ENCODE results near the gene RIMBP3C.
"Not testable (repeated sequence)": the region's sequence is repeated elsewhere in the genome, so short reads cannot be mapped to it uniquely, and the experiment has no call there.

RIMBP3C gene

GRCh38 chr22:21573750-21574494, 22.7 kb upstream of the RIMBP3C start:
- DNase-seq (ENCODE audit: low read depth) = no peak

GRCh38 chr22:21573293-21573734, 22.1 kb upstream of the RIMBP3C start:
- DNase-seq (ENCODE audit: low read depth) = no peak

- DNase-seq (ENCODE audit: low read depth) = no peak
These were observed 20.4 kb upstream of the RIMBP3C start for GRCh38 chr22:21571679-21572078.

- no peak for DNase-seq (ENCODE audit: low read depth)
These were observed 19.1 kb upstream of the RIMBP3C start for GRCh38 chr22:21570398-21570797.

- DNase-seq (ENCODE audit: low read depth) = no peak
These were observed 18.4 kb upstream of the RIMBP3C start for GRCh38 chr22:21569459-21570170.

GRCh38 chr22:21569076-21569427, 17.8 kb upstream of the RIMBP3C start:
- DNase-seq (ENCODE audit: low read depth) = not testable (repeated sequence)

- DNase-seq (ENCODE audit: low read depth) = no peak
These were observed 17.2 kb upstream of the RIMBP3C start for GRCh38 chr22:21568347-21569075.

- peak; percentile 60 for DNase-seq (ENCODE audit: low read depth)
These were observed 16.4 kb upstream of the RIMBP3C start, which contains the start of gene UBE2L3 for GRCh38 chr22:21567456-21568346. Gene UBE2L3, plus strand, starts transcription at chr22:21567714. Its CDS starts 31 bp downstream, at chr22:21567745.

- DNase-seq (ENCODE audit: low read depth) = no peak
These were observed 13.2 kb upstream of the RIMBP3C start for GRCh38 chr22:21564411-21564810.

GRCh38 chr22:21563912-21564311, 12.7 kb upstream of the RIMBP3C start:
- DNase-seq (ENCODE audit: low read depth) = no peak

- not testable (repeated sequence) for DNase-seq (ENCODE audit: low read depth)
These were observed 9.4 kb upstream of the RIMBP3C start for GRCh38 chr22:21560657-21561056.

- DNase-seq (ENCODE audit: low read depth) = not testable (repeated sequence)
These were observed 8.3 kb upstream of the RIMBP3C start for GRCh38 chr22:21559345-21560125.

- DNase-seq (ENCODE audit: low read depth) = not testable (repeated sequence)
These were observed 598 bp downstream of the RIMBP3C start for GRCh38 chr22:21550678-21551047.

GRCh38 chr22:21550008-21550677, 1.1 kb downstream of the RIMBP3C start:
- not testable (repeated sequence) for DNase-seq (ENCODE audit: low read depth)

- not testable (repeated sequence) for DNase-seq (ENCODE audit: low read depth)
These were observed 1.7 kb downstream of the RIMBP3C start for GRCh38 chr22:21549558-21549957.

GRCh38 chr22:21544432-21545322, 6.6 kb downstream of the RIMBP3C start:
- not testable (repeated sequence) for DNase-seq (ENCODE audit: low read depth)

- DNase-seq (ENCODE audit: low read depth) = not testable (repeated sequence)
These were observed 11.4 kb downstream of the RIMBP3C start for GRCh38 chr22:21539862-21540261.

GRCh38 chr22:21532863-21533648, 18.2 kb downstream of the RIMBP3C start:
- DNase-seq (ENCODE audit: low read depth) = not testable (repeated sequence)
